AG10803 (cell line): ENCODE measurements around the gene IL20.

Source experiments
- DNase-seq: peaks from one replicate; pipeline ENCODE4 v3.0.0; 2010; ENCODE audit warnings: low read depth
- H3K4me3 ChIP-seq: 2 replicates; pipeline ENCODE4 v1.5.1; 2011; ENCODE audit warnings: mild to moderate bottlenecking, low read length, control low read depth
- CTCF ChIP-seq: conservative IDR thresholded peaks from 2 replicates; pipeline ENCODE4 v1.5.1; 2011; ENCODE audit warnings: mild to moderate bottlenecking, low read length, control low read depth, inconsistent platforms

The IL20 gene

GRCh38 chr1:206834217-206834616 lies 31.2 kb upstream of the IL20 start:
- H3K4me3 ChIP-seq = no peak overlapping the region
- no peak for TF ChIP-seq CTCF
- no peak for DNase-seq

DNA sequence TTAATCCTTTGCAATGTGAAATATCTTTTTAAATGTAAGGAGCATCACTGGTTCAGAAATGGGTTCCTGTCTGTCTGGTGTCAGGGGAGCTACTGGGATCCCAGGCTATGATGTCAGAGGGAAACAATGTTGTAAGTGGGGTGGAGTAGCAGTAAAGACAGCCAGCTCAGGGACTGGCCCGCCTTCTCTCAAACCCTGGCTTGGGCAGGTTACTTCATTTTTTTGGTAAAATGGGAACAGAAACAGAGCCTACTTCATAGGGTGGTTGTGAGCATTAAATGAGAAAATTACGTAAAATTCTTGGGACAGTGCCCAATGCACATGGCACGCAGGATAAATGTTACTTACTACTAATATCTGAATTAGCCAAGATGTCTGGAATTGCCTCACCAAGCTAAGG lies 30.7 kb upstream of the IL20 start:
- H3K4me3 ChIP-seq = no peak overlapping the region
- TF ChIP-seq CTCF = no peak
- DNase-seq = peak; percentile 61

DNA sequence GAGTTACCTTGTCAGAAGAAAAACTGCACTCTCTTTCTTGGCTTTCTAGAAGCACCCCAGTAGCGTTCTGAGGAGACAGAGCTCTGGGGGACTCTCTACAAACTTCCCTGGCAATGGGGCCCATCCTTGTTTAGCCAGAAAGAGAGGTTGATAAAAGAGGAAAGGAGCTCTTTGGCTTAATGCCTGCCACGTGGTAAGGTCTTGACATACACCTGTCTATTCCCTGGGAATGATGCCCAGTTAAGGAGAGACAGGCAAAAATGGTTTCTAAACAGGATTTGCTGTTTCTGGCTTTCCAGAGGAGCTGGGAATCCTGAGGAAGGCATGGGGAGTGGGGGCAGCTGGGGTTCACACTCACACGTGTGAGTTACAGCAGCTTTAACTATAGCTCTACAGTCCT lies 30.2 kb upstream of the IL20 start:
- H3K4me3 ChIP-seq = no peak overlapping the region
- TF ChIP-seq CTCF = no peak
- no peak for DNase-seq

GRCh38 chr1:206836111-206836510 lies 29.3 kb upstream of the IL20 start:
- no peak overlapping the region for H3K4me3 ChIP-seq
- TF ChIP-seq CTCF = no peak
- peak; percentile 83 for DNase-seq

GRCh38 chr1:206839006-206839560 lies 26.3 kb upstream of the IL20 start:
- TF ChIP-seq CTCF = no peak
- H3K4me3 ChIP-seq = no peak overlapping the region
- DNase-seq = peak; percentile 29

- peak; percentile 6; the same call in 1 of the 2 replicates for TF ChIP-seq CTCF
- H3K4me3 ChIP-seq = no peak overlapping the region
- peak; percentile 87 for DNase-seq
Observed at GRCh38 chr1:206839857-206840256, 25.6 kb upstream of the IL20 start.

DNA sequence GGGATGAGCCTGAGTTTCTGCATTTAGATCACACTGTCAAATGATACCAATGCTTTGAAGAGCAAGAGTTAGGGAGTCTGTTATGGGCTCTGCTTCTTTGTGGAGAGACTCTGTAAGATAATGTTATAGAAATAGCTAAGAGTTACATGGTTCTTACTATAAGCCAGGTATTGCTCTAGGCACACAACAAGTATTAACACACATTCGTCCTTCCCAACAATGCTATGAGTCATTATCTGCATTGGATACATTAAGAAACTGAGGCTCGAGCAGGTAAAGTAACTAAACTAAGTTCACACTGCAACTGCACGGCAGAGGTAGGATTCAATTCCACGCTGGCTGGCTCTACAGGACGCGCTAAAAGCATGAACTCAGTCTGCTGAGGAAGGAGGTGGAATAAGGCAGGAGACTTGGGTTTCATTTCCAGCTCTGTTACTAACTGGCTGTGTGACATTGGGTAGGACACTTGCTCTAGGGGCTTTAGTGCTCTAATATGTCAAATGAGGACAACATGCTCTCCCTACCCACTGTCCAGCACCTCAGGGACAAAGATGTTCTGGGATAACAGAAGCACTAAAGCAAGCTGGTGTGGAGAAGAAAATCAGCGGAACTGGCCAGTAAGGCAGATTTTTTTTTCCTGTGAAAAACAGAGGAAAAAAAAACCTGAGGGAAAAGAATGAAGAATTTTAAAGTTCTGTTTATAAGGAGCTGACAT lies 23.7 kb upstream of the IL20 start:
- no peak for TF ChIP-seq CTCF
- DNase-seq = no peak
- H3K4me3 ChIP-seq = no peak overlapping the region
